Prostate gland (tissue), 2 donors: ENCODE data around the gene PTBP3. TPM values are rescaled to one million over a fixed set of nuclear protein-coding genes. Genes with fewer than 3 reads are reported as not detected.

Source experiments
- DNase-seq: peaks from one replicate; pipeline ENCODE4 v3.0.0-alpha.2; 2019; ENCODE audit warnings: low spot score
- H3K27ac ChIP-seq, 2 donors: fragments of 200-600 bp; sonication (generic); 2 replicates each; pipeline ENCODE4 v1.5.1; 2017 to 2019
- H3K27me3 ChIP-seq: fragments of 200-600 bp; sonication (generic); replicated peaks from 2 replicates; pipeline ENCODE4 v1.5.1; 2019; ENCODE audit not compliant: insufficient read depth
- H3K36me3 ChIP-seq, 2 donors: fragments of 200-600 bp; sonication (generic); 1 replicate in 1 of 2; 2 replicates in 1 of 2; pipeline versions ENCODE4 v1.5.1 to v1.8.1; 2017 to 2019
- H3K4me1 ChIP-seq: fragments of 200-600 bp; sonication (generic); replicated peaks from 2 replicates; pipeline ENCODE4 v1.5.1; 2019
- H3K4me3 ChIP-seq, 2 donors: fragments of 200-600 bp; sonication (generic); 2 replicates each; pipeline ENCODE4 v1.5.1; 2017 to 2019
- H3K9me3 ChIP-seq: fragments of 200-600 bp; sonication (generic); 2 replicates; pipeline ENCODE4 v1.5.1; 2017
- CTCF ChIP-seq, 4 experiments: fragments of 200-600 bp in 2 of 4; fragments of 450-650 bp in 2 of 4; sonication (generic) in 2 of 4; IDR thresholded peaks; 1 replicate in 3 of 4; 2 replicates in 1 of 4; pipeline ENCODE4 v1.5.1; 2016 to 2019; ENCODE audit warnings: antibody characterized with exemption in 4 of 4, mild to moderate bottlenecking in 2 of 4, moderate library complexity in 2 of 4
- POLR2A ChIP-seq: fragments of 450-650 bp; IDR thresholded peaks from one replicate; pipeline ENCODE4 v1.6.1; 2016; ENCODE audit warnings: antibody characterized with exemption, mild to moderate bottlenecking
- POLR2AphosphoS5 ChIP-seq: sonication (generic); formaldehyde crosslinking; IDR thresholded peaks from one replicate; pipeline ENCODE4 v1.6.1; 2017; ENCODE audit warnings: antibody characterized with exemption
- WGBS: methylation state at CpG from one replicate; pipeline ENCODE4 v1.1.5; 2018; 5-methylcytosine and 5-hydroxymethylcytosine counted together
- intact Hi-C: fragments of 100-400 bp; cut with DNase I; formaldehyde crosslinking; loops from one replicate; pipeline ENCODE4 v1.14.2; 2022
- total RNA-seq, 2 donors: library from RNA; depleted of rRNA; stranded (reverse); fragments of >200 nt; gene quantifications; one replicate each; pipeline ENCODE4 v1.1.0, GENCODE V29; 2016

PTBP3 gene
- total RNA-seq, 2 donors from 2014 or later: 56.6 to 140 TPM

- no peaks in the 10 kb centered on the region for H3K9me3 ChIP-seq
- no peaks in the 10 kb centered on the region for H3K4me1 ChIP-seq
- intact Hi-C loops: no loop called here
- no peak for DNase-seq
- no peaks in the 10 kb centered on the region for H3K36me3 ChIP-seq
- 63% methylated on average over 4 of the region's 4 CpGs for WGBS
- H3K4me3 ChIP-seq: no peak overlapping the region
- TF ChIP-seq CTCF (IDR thresholded peaks at IDR 0.05) (no peak), POLR2A (no peak), POLR2AphosphoS5 (no peak)
- no peak overlapping the region for H3K27ac ChIP-seq
- no peaks in the 10 kb centered on the region for H3K27me3 ChIP-seq
Observed at GRCh38 chr9:112179816-112180215, 153.6 kb downstream of the PTBP3 start.

- intact Hi-C loops: no loop called here
- no peak for DNase-seq
- H3K9me3 ChIP-seq: no peaks in the 10 kb centered on the region
- no peaks in the 10 kb centered on the region for H3K27me3 ChIP-seq
- H3K27ac ChIP-seq: no peak overlapping the region
- no peak overlapping the region for H3K4me3 ChIP-seq
- WGBS: 60% methylated on average over 5 of the region's 5 CpGs
- H3K4me1 ChIP-seq: peaks cover 4% of the 10 kb centered on the region
- no peak for TF ChIP-seq CTCF (IDR thresholded peaks at IDR 0.05)
- TF ChIP-seq POLR2A: no peak
- no peak for TF ChIP-seq POLR2AphosphoS5
- H3K36me3 ChIP-seq: no peaks in the 10 kb centered on the region
Observed at GRCh38 chr9:112176524-112176923, 156.9 kb downstream of the PTBP3 start.

- intact Hi-C loops: no loop called here
- no peaks in the 10 kb centered on the region for H3K36me3 ChIP-seq
- no peak for TF ChIP-seq POLR2A
- TF ChIP-seq POLR2AphosphoS5: no peak
- TF ChIP-seq CTCF (IDR thresholded peaks at IDR 0.05): no peak
- H3K4me3 ChIP-seq: peak overlapping the region in 1 of 2 donors; percentile 71
- H3K27me3 ChIP-seq: no peaks in the 10 kb centered on the region
- no peak for DNase-seq
- H3K9me3 ChIP-seq: no peaks in the 10 kb centered on the region
- 73% methylated on average over 17 of the region's 17 CpGs for WGBS
- H3K27ac ChIP-seq: peak overlapping the region; percentile 66 to 67
- H3K4me1 ChIP-seq: peaks cover 4% of the 10 kb centered on the region
Observed at GRCh38 chr9:112175796-112176315, 157.6 kb downstream of the PTBP3 start.

- 11% methylated on average over 16 of the region's 88 CpGs for WGBS
- no peak for DNase-seq
- intact Hi-C loops: no loop called here
- Histone ChIP-seq H3K27me3 (no peaks in the 10 kb centered on the region), H3K27ac (peak within 1 kb of the TSS; percentile 66 to 67), H3K4me3 (peak within 1 kb of the TSS; percentile 71 to 77), H3K36me3 (no peaks in the 10 kb centered on the region), H3K4me1 (peaks cover 4% of the 10 kb centered on the region), H3K9me3 (no peaks in the 10 kb centered on the region)
- no peak for TF ChIP-seq POLR2A
Observed at GRCh38 chr9:112174965-112175795, 158.2 kb downstream of the PTBP3 start, which contains the start of gene SUSD1. SUSD1 (minus strand) TSS chr9:112175297; CDS start chr9:112175235, 62 bp downstream.

- H3K4me3 ChIP-seq: peak overlapping the region; percentile 71 to 77
- TF ChIP-seq CTCF (IDR thresholded peaks at IDR 0.05): no peak
- peak; percentile 8 for TF ChIP-seq POLR2A
- H3K27me3 ChIP-seq: no peaks in the 10 kb centered on the region
- H3K36me3 ChIP-seq: no peaks in the 10 kb centered on the region
- DNase-seq: peak; percentile 17
- H3K9me3 ChIP-seq: no peaks in the 10 kb centered on the region
- intact Hi-C loops: no loop called here
- H3K4me1 ChIP-seq: peaks cover 4% of the 10 kb centered on the region
- peak overlapping the region; percentile 66 to 67 for H3K27ac ChIP-seq
- 5% methylated on average over 38 of the region's 42 CpGs for WGBS
Observed at GRCh38 chr9:112174222-112174964, 159.0 kb downstream of the PTBP3 start.
